ENCODE results near the gene CCDC188. TPM values are rescaled to one million over a fixed set of nuclear protein-coding genes. Genes with fewer than 3 reads are reported as not detected.

CCDC188 gene
- total and polyA plus RNA-seq, 9 of the 15 experiments (the other 6 are each of a cell fraction or from before 2014, with no cell fraction given): not detected

DNA sequence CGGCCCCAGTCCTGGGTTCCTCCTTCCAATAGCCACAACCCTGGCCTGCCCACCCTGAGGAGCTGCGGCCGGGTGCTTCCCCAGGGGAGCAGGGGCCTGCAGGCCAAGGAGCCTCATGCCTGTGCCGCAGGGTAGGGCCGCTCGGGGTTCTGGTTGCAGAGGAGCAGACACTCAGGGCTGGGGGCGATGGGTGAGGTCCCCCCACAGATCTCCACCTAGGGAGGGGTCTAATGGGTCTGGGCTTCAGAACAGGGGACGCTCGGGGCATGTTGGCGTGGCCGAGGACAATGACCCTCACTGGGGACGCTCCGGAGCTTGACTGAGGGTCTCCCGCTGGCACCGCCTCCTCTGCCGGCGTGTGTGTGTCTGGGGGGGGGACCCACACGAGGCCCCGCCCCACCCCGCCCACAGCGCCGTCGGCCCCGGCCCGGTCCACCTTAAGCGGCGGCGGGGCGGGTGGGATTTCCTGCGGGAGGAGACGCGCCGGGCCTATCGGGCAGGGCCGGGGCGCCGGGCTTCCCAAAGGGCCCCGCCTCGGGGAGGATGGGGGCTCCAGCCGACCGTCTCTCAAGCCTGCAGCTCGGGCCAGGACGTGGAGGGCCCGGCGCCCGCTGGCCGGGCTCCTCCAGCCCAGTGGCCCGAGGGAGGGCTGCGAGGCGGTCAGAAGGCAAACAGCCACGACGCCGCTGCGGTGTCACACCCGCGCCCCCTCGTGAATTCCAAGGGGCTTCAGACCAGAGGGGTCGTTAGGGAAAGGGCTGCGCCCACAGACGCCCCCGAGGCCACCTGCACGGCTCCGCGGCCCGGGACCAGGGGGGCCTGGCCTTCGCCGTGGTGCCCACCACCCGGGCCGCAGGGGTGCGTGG lies 19.9 kb downstream of the CCDC188 start (continued):
- TF ChIP-seq, protein P1, sequence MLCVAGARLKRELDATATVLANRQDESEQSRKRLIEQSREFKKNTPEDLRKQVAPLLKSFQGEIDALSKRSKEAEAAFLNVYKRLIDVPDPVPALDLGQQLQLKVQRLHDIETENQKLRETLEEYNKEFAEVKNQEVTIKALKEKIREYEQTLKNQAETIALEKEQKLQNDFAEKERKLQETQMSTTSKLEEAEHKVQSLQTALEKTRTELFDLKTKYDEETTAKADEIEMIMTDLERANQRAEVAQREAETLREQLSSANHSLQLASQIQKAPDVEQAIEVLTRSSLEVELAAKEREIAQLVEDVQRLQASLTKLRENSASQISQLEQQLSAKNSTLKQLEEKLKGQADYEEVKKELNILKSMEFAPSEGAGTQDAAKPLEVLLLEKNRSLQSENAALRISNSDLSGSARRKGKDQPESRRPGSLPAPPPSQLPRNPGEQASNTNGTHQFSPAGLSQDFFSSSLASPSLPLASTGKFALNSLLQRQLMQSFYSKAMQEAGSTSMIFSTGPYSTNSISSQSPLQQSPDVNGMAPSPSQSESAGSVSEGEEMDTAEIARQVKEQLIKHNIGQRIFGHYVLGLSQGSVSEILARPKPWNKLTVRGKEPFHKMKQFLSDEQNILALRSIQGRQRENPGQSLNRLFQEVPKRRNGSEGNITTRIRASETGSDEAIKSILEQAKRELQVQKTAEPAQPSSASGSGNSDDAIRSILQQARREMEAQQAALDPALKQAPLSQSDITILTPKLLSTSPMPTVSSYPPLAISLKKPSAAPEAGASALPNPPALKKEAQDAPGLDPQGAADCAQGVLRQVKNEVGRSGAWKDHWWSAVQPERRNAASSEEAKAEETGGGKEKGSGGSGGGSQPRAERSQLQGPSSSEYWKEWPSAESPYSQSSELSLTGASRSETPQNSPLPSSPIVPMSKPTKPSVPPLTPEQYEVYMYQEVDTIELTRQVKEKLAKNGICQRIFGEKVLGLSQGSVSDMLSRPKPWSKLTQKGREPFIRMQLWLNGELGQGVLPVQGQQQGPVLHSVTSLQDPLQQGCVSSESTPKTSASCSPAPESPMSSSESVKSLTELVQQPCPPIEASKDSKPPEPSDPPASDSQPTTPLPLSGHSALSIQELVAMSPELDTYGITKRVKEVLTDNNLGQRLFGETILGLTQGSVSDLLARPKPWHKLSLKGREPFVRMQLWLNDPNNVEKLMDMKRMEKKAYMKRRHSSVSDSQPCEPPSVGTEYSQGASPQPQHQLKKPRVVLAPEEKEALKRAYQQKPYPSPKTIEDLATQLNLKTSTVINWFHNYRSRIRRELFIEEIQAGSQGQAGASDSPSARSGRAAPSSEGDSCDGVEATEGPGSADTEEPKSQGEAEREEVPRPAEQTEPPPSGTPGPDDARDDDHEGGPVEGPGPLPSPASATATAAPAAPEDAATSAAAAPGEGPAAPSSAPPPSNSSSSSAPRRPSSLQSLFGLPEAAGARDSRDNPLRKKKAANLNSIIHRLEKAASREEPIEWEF (CRISPR knock-in tag; IDR thresholded peaks at IDR 0.05): no peak
- TF ChIP-seq CCNT2 (IDR thresholded peaks at IDR 0.05; ENCODE audit: borderline replicate concordance, extremely low read depth, insufficient read length, low read depth, low read length) (no peak), ZNF384 (IDR thresholded peaks at IDR 0.05; ENCODE audit: low read depth, low read length) (0 out of 2 replicates have a peak, but pooled peaks have one; percentile 16), HNRNPH1 (optimal IDR thresholded peaks at IDR 0.05; ENCODE audit: low read depth, low read length) (no peak), ZNF224 (CRISPR knock-in tag; IDR thresholded peaks at IDR 0.05) (no peak), CHD2 (IDR thresholded peaks at IDR 0.05; ENCODE audit: low read depth, low read length) (0 out of 2 replicates have a peak, but pooled peaks have one; percentile 27), MTA1 (IDR thresholded peaks at IDR 0.05; ENCODE audit: borderline replicate concordance) (no peak), ARHGAP35 (IDR thresholded peaks at IDR 0.05; ENCODE audit: partially characterized antibody) (peak; percentile 41), GATA2 (CRISPR knock-in tag; IDR thresholded peaks at IDR 0.05) (no peak), CTBP1 (IDR thresholded peaks at IDR 0.05; ENCODE audit: borderline replicate concordance) (peak; percentile 74), RCOR1 (IDR thresholded peaks at IDR 0.05; ENCODE audit: borderline replicate concordance in 1 of 2, low read depth in 2 of 2, low read length in 2 of 2) (0 out of 4 replicates have a peak, but pooled peaks of 1 of the 2 experiments have one; percentile 15), ZNF124 (CRISPR knock-in tag; IDR thresholded peaks at IDR 0.05) (no peak), SIX5 (IDR thresholded peaks at IDR 0.05; ENCODE audit: borderline replicate concordance in 1 of 2, insufficient read depth in 1 of 2, low read depth in 1 of 2, low read length in 2 of 2) (no peak), KDM2B (CRISPR knock-in tag; IDR thresholded peaks at IDR 0.05) (peak; percentile 97)
- TF ChIP-seq, protein P2, sequence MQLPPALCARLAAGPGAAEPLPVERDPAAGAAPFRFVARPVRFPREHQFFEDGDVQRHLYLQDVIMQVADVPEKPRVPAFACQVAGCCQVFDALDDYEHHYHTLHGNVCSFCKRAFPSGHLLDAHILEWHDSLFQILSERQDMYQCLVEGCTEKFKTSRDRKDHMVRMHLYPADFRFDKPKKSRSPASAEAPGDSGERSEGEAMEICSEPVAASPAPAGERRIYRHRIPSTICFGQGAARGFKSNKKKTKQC (CRISPR knock-in tag; IDR thresholded peaks at IDR 0.05): no peak
- TF ChIP-seq, protein P3, sequence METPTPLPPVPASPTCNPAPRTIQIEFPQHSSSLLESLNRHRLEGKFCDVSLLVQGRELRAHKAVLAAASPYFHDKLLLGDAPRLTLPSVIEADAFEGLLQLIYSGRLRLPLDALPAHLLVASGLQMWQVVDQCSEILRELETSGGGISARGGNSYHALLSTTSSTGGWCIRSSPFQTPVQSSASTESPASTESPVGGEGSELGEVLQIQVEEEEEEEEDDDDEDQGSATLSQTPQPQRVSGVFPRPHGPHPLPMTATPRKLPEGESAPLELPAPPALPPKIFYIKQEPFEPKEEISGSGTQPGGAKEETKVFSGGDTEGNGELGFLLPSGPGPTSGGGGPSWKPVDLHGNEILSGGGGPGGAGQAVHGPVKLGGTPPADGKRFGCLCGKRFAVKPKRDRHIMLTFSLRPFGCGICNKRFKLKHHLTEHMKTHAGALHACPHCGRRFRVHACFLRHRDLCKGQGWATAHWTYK (CRISPR knock-in tag; IDR thresholded peaks at IDR 0.05): peak; percentile 89
